Measurements from ENCODE around the gene UPK2. TPM values are rescaled to one million over a fixed set of nuclear protein-coding genes. Genes with fewer than 3 reads are reported as not detected.
A peak's percentile ranks its signal among the peaks of the same experiment; 100 is the strongest.

UPK2 gene
- polyA plus RNA-seq, 4 donors, result 0.04 TPM; not detected in 3

DNA sequence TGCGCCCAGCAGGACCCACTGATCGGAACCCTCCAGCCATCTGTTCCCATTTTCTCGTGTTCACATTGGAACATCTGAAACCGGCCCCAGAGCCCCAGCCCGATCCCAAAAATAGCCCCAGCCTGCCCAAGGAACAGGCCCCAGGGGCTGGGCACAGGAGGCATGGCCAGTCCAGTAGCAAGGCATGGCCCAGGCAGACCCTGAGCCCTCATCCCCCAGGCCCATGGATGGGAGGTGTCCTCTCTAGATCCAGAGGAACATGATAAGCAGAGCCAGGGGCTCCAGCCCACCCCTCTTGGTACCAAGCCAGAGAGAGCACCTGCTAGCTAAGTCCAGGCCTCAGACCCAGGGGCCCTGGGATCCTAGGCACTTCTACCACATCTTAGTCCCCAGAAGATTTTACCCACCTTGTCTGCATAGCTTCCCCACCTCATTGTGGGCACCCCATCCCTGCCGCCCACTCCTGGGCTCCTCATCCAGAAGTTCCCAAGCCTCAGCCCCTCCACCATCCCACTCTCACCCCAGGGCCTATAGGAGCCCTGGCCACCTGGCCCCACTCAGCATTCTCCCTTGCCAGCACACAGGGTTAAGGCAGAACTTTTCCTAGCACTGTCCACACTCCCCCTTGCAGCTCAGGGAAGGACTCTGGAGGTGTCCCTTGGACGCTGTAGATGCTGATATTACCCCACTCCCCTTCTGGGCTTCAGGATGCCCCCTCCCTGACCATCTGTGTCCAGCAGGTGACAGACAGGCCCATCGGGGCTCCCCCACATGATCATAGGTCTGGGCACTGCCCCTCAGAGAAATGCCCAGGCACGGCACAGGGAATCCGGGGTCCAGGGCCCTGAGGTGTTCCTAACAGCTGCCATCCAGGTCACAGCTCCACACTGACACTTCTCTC, 39.9 kb upstream of the UPK2 start:
- Histone ChIP-seq H3K9me3 (ENCODE audit: control insufficient read depth in 2 of 2, insufficient read depth in 1 of 2, low read depth in 1 of 2, low read length in 1 of 2) (no peaks in the 10 kb centered on the region), H3K4me3 (ENCODE audit: low read depth in 1 of 3, low read length in 3 of 3) (no peak overlapping the region), H3K27me3 (ENCODE audit: control insufficient read depth in 3 of 3, insufficient read depth in 3 of 3, low read length in 3 of 3) (no peaks in the 10 kb centered on the region), H3K27ac (ENCODE audit: low read depth in 1 of 3, low read length in 2 of 3) (peak overlapping the region; percentile 47 to 98 (median 98)), H3K36me3 (ENCODE audit: control insufficient read depth in 3 of 3, insufficient read depth in 2 of 3, low read depth in 1 of 3, low read length in 3 of 3) (peaks cover 0 to 37% (median 0%) of the 10 kb centered on the region in 3 donors), H3K4me1 (ENCODE audit: control insufficient read depth in 3 of 3, insufficient read depth in 2 of 3, low read depth in 1 of 3, low read length in 2 of 3) (peaks cover 29 to 97% (median 43%) of the 10 kb centered on the region in 3 donors)
- 54 to 75% (median 63%) methylated on average over 10 of the region's 10 CpGs for WGBS, 3 donors
- DNase-seq (no peak), FAIRE-seq (no peak)

DNA sequence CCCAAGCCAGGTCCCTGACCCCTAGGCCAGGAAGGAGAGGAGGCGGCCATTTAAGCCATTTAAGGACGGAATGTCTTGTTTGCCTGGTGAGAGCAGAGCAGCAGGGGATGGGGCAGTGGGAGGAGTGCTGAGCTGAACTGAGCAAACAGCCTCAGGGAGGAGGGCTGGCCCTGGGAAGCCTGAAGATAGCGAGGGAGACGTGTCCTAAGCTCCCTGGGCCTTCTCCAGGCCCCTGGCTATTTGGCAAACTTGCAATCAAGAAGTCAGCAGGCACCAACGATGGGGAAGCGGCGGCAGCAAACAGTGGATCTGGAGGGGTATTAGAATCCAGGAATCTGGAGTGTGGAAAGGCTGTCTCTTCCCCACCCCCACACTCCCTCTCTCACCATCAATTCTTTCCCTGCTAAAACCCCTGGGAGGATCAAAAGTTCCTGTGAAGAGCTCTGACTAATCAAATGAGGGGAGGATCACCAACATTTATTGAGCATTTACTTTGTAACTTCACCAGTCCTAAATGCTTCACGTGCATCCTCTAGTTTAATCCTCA, 39.2 kb upstream of the UPK2 start:
- DNase-seq (no peak), FAIRE-seq (no peak)
- peaks cover 0 to 42% (median 0%) of the 10 kb centered on the region in 3 donors for H3K36me3 ChIP-seq (ENCODE audit: control insufficient read depth in 3 of 3, insufficient read depth in 2 of 3, low read depth in 1 of 3, low read length in 3 of 3)
- H3K27me3 ChIP-seq (ENCODE audit: control insufficient read depth in 3 of 3, insufficient read depth in 3 of 3, low read length in 3 of 3), result no peaks in the 10 kb centered on the region
- no peak overlapping the region for H3K4me3 ChIP-seq (ENCODE audit: low read depth in 1 of 3, low read length in 3 of 3)
- H3K4me1 ChIP-seq (ENCODE audit: control insufficient read depth in 3 of 3, insufficient read depth in 2 of 3, low read depth in 1 of 3, low read length in 2 of 3), result peaks cover 29 to 97% (median 36%) of the 10 kb centered on the region in 3 donors
- no peaks in the 10 kb centered on the region for H3K9me3 ChIP-seq (ENCODE audit: control insufficient read depth in 2 of 2, insufficient read depth in 1 of 2, low read depth in 1 of 2, low read length in 1 of 2)
- H3K27ac ChIP-seq (ENCODE audit: low read depth in 1 of 3, low read length in 2 of 3), result peak overlapping the region; percentile 47 to 98 (median 98)
- 19 to 52% (median 43%) methylated on average over 8 of the region's 8 CpGs for WGBS, 3 donors

DNA sequence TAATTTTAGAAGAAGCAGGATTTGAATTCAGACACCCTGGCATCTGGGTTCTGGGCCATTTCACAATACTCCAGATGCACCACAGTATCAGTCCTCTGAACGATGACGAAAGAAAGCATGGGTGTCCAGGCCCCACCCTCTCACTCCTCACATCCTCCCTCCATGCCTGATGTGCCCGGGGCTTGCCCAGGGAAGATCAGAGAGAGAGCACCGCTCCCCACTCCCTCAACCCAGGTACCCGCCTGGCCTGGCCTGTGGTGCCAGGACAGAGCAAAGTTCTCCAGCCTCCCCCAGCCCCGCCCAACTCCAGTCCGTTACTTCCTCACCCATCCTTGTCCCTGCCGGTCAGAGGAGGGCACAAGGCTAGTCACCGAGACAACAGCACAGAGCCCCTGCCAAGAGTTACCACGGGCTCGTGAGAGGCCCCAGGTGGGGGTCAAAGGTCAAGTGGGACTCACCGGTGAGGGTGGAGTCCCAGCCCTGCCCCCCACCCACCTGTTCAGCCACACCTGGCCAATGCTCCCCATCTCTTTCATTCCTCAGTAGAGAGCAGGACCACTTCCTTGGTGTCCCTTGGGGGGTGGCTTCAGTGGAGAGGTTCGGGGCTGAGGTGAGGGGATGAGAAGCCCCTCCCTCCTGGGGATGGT, 38.5 kb upstream of the UPK2 start:
- DNase-seq, result peak; percentile 82 to 97
- H3K36me3 ChIP-seq (ENCODE audit: control insufficient read depth in 3 of 3, insufficient read depth in 2 of 3, low read depth in 1 of 3, low read length in 3 of 3), result peaks cover 0 to 43% (median 0%) of the 10 kb centered on the region in 3 donors
- peak overlapping the region in 1 of 3 donors; percentile 23 for H3K4me3 ChIP-seq (ENCODE audit: low read depth in 1 of 3, low read length in 3 of 3)
- no peaks in the 10 kb centered on the region for H3K27me3 ChIP-seq (ENCODE audit: control insufficient read depth in 3 of 3, insufficient read depth in 3 of 3, low read length in 3 of 3)
- no peak for FAIRE-seq
- peaks cover 28 to 97% (median 30%) of the 10 kb centered on the region in 3 donors for H3K4me1 ChIP-seq (ENCODE audit: control insufficient read depth in 3 of 3, insufficient read depth in 2 of 3, low read depth in 1 of 3, low read length in 2 of 3)
- H3K9me3 ChIP-seq (ENCODE audit: control insufficient read depth in 2 of 2, insufficient read depth in 1 of 2, low read depth in 1 of 2, low read length in 1 of 2), result no peaks in the 10 kb centered on the region
- H3K27ac ChIP-seq (ENCODE audit: low read depth in 1 of 3, low read length in 2 of 3), result peak overlapping the region; percentile 98 to 99 (median 98)
- WGBS, 3 donors, result 7 to 19% (median 17%) methylated on average over 13 of the region's 13 CpGs

DNA sequence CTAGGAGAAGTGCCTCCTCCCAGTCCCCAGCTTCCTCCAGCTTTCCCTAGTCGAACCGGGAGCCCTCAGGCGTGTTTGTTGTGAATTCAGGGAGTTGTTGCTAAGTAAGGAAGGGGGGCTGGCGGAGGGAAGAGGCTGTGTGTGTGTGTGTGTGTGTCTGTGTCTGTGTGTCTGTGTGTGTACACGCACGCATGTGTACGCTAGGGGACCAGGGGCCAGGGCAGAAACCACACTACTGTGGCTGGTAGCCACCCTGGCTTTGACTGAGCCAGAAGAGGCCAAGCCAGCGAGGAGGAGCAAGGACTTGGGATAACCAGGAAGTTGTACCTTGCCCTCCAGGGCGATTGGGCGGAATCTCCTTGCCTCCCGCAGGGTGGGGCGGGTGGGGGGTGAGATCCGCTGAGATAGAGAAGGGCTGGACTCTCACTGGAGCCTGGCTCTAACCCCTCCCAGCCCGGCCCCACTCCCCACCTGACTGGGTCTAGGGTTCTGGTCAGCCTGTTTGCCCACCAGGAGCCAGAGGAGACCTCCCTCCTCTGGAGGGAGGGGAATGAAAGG, 37.9 kb upstream of the UPK2 start:
- Histone ChIP-seq H3K4me1 (ENCODE audit: control insufficient read depth in 3 of 3, insufficient read depth in 2 of 3, low read depth in 1 of 3, low read length in 2 of 3) (peaks cover 22 to 97% (median 27%) of the 10 kb centered on the region in 3 donors), H3K9me3 (ENCODE audit: control insufficient read depth in 2 of 2, insufficient read depth in 1 of 2, low read depth in 1 of 2, low read length in 1 of 2) (no peaks in the 10 kb centered on the region), H3K4me3 (ENCODE audit: low read depth in 1 of 3, low read length in 3 of 3) (peak overlapping the region; percentile 17 to 47 (median 28)), H3K27ac (ENCODE audit: low read depth in 1 of 3, low read length in 2 of 3) (peak overlapping the region; percentile 98 to 99 (median 98)), H3K27me3 (ENCODE audit: control insufficient read depth in 3 of 3, insufficient read depth in 3 of 3, low read length in 3 of 3) (no peaks in the 10 kb centered on the region), H3K36me3 (ENCODE audit: control insufficient read depth in 3 of 3, insufficient read depth in 2 of 3, low read depth in 1 of 3, low read length in 3 of 3) (peaks cover 0 to 47% (median 0%) of the 10 kb centered on the region in 3 donors)
- no peak for FAIRE-seq
- WGBS, 3 donors, result 4 to 22% (median 18%) methylated on average over 14 of the region's 14 CpGs
- DNase-seq, result peak; percentile 95 to 98

DNA sequence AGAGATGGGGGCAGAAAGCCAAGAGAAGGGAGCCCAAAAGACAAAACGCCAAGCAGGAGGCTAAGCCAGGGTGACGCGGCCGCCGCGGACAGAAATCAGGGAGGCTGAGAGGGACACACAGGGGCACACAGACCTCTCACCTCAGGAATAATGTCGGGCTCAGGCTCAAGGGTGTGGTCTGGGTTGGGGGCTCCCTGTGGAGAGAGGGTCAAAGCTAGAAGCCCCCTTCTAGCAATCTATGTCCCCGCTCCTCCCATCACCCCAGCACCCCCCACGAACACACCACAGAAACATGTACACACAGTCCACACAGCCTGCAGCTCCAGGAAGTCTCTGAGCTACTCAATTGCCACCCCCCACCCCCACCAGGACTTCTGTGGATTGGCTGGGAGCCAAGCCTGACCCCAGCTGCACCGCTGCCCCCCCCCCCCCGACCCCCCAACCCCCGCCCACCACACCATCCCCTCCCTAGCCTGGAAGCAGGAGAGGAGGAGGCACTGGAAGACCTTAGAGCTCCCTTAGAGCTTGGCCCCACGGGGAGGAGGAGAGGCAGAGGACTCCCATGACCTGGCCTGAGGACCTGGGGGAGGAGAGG, 37.3 kb upstream of the UPK2 start:
- FAIRE-seq, result no peak

DNA sequence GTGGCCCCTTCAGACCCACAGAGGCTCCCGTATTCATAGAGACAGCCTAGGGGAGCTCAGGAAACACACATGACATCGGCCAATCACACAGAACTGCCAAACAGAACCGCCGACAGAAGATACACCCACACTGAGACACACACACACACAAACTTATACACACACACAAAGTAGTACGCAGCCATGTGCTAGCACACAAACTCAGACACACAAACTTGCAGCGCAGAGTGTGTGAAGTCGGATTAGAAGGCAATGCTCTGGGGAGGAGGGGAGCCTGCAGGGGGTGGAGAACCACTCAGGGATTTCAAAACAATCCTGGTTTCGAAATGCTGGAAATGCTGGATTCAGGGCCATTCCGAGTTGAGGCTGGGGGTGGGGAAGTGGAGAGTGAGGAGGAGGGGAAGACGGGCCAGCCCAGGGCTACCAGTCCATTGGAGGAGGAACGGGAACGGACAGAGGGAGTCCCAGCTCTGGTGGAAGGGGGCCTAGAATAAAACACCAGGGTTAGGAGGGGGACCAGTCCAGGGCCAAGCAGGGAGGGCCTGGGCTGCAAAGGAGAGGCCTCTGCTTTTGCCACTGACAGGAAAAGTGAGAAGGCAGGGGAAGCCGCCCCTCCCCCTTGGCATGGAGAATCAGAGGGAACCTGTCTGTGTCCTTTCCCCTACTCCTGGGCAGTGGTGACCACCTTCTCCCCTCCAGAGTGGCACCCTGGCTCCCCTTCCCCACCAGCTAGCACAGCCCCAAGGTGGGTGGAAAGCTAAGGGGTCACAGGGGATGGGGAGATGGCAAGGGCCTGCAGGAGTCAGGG, 34.8 kb upstream of the UPK2 start:
- 22 to 24% (median 23%) methylated on average over 13 of the region's 13 CpGs for WGBS, 3 donors
- Histone ChIP-seq H3K9me3 (ENCODE audit: control insufficient read depth in 2 of 2, insufficient read depth in 1 of 2, low read depth in 1 of 2, low read length in 1 of 2) (no peaks in the 10 kb centered on the region), H3K36me3 (ENCODE audit: control insufficient read depth in 3 of 3, insufficient read depth in 2 of 3, low read depth in 1 of 3, low read length in 3 of 3) (peaks cover 0 to 26% (median 0%) of the 10 kb centered on the region in 3 donors), H3K27me3 (ENCODE audit: control insufficient read depth in 3 of 3, insufficient read depth in 3 of 3, low read length in 3 of 3) (no peaks in the 10 kb centered on the region), H3K4me3 (ENCODE audit: low read depth in 1 of 3, low read length in 3 of 3) (peak overlapping the region in 2 of 3 donors; percentile 93 to 96), H3K4me1 (ENCODE audit: control insufficient read depth in 3 of 3, insufficient read depth in 2 of 3, low read depth in 1 of 3, low read length in 2 of 3) (peaks cover 9 to 80% (median 13%) of the 10 kb centered on the region in 3 donors), H3K27ac (ENCODE audit: low read depth in 1 of 3, low read length in 2 of 3) (peak overlapping the region; percentile 95 to 99 (median 98))
- DNase-seq, result peak in 1 of 2 donors; percentile 81
- FAIRE-seq, result no peak

More for the DNA sequence above, 37.3 kb upstream of the UPK2 start:
- peaks cover 0 to 47% (median 0%) of the 10 kb centered on the region in 3 donors for H3K36me3 ChIP-seq (ENCODE audit: control insufficient read depth in 3 of 3, insufficient read depth in 2 of 3, low read depth in 1 of 3, low read length in 3 of 3)
- 13 to 22% (median 18%) methylated on average over 9 to 11 of the region's 13 CpGs for WGBS, 3 donors
- H3K27ac ChIP-seq (ENCODE audit: low read depth in 1 of 3, low read length in 2 of 3), result peak overlapping the region; percentile 98 to 99 (median 98)
- H3K4me1 ChIP-seq (ENCODE audit: control insufficient read depth in 3 of 3, insufficient read depth in 2 of 3, low read depth in 1 of 3, low read length in 2 of 3), result peaks cover 16 to 97% (median 22%) of the 10 kb centered on the region in 3 donors
- H3K9me3 ChIP-seq (ENCODE audit: control insufficient read depth in 2 of 2, insufficient read depth in 1 of 2, low read depth in 1 of 2, low read length in 1 of 2), result no peaks in the 10 kb centered on the region
- H3K4me3 ChIP-seq (ENCODE audit: low read depth in 1 of 3, low read length in 3 of 3), result peak overlapping the region; percentile 17 to 47 (median 28)
- DNase-seq, result peak; percentile 45 to 59
- no peaks in the 10 kb centered on the region for H3K27me3 ChIP-seq (ENCODE audit: control insufficient read depth in 3 of 3, insufficient read depth in 3 of 3, low read length in 3 of 3)

DNA sequence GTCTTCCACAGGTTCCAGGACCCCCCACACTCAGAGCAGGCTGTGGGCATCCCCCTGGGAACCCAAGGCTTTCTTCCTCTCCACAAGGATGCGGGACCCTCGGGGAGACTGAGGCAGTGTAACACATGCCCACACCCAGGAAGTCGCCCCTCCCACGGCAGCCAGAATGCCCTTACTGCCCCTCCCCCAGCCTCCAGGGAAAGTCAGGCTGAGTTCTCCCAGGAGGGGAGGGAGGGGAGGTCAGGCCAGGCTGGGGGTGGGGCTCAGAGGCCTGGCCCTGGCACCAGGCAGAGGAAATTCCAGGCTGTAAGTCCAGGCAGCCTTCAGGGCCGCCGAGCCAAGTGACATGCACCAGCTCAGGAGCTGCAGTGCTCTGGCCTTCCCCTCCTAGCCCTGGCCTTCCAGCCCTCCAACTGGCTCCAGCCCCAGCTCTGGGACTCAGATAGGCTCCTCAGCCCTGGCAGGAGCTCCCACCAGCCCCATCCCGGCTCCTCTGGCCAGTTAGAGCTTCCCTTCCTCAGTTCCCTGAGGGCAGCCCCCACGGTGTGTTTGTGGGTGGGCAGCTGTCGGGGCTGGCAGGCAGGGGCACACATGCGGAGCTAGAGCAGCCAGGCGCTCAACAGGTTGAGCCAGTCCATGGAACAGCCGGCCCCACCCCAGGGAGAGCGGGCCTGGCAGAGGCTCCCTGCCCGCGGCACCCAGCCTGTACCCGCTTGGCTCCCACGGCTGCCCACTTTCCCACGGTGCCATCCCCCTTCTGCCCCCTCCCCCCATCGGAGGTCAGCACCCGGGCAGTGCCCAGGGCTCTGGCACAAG, 34.0 kb upstream of the UPK2 start:
- no peaks in the 10 kb centered on the region for H3K27me3 ChIP-seq (ENCODE audit: control insufficient read depth in 3 of 3, insufficient read depth in 3 of 3, low read length in 3 of 3)
- H3K36me3 ChIP-seq (ENCODE audit: control insufficient read depth in 3 of 3, insufficient read depth in 2 of 3, low read depth in 1 of 3, low read length in 3 of 3), result peaks cover 0 to 19% (median 0%) of the 10 kb centered on the region in 3 donors
- no peaks in the 10 kb centered on the region for H3K9me3 ChIP-seq (ENCODE audit: control insufficient read depth in 2 of 2, insufficient read depth in 1 of 2, low read depth in 1 of 2, low read length in 1 of 2)
- FAIRE-seq (no peak), DNase-seq (peak; percentile 66 to 80)
- WGBS, 3 donors, result 8 to 22% (median 17%) methylated on average over 16 to 20 of the region's 20 CpGs
- peak overlapping the region; percentile 47 to 96 (median 93) for H3K4me3 ChIP-seq (ENCODE audit: low read depth in 1 of 3, low read length in 3 of 3)
- peaks cover 3 to 78% (median 9%) of the 10 kb centered on the region in 3 donors for H3K4me1 ChIP-seq (ENCODE audit: control insufficient read depth in 3 of 3, insufficient read depth in 2 of 3, low read depth in 1 of 3, low read length in 2 of 3)
- peak overlapping the region; percentile 95 to 99 (median 98) for H3K27ac ChIP-seq (ENCODE audit: low read depth in 1 of 3, low read length in 2 of 3)
